T-helper 2 cell (primary cell): ENCODE results near the gene GNA15.
A peak's percentile ranks its signal among the peaks of the same experiment; 100 is the strongest.
"Not testable (repeated sequence)": the region's sequence is repeated elsewhere in the genome, so short reads cannot be mapped to it uniquely, and the experiment has no call there.

ENCODE experiments used
- DNase-seq, 5 experiments: peaks; one replicate each; pipeline versions ENCODE4 v3.0.0 to v3.0.0-alpha.2; 2012 to 2022
- total RNA-seq, 2 donors: gene quantifications; one replicate each; lab custom pipeline; 2026; lab: John Stamatoyannopoulos, UW

The GNA15 gene, protein sequence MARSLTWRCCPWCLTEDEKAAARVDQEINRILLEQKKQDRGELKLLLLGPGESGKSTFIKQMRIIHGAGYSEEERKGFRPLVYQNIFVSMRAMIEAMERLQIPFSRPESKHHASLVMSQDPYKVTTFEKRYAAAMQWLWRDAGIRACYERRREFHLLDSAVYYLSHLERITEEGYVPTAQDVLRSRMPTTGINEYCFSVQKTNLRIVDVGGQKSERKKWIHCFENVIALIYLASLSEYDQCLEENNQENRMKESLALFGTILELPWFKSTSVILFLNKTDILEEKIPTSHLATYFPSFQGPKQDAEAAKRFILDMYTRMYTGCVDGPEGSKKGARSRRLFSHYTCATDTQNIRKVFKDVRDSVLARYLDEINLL
- total RNA-seq: 8.0 to 37.7 reads per million in 2 donors

DNA sequence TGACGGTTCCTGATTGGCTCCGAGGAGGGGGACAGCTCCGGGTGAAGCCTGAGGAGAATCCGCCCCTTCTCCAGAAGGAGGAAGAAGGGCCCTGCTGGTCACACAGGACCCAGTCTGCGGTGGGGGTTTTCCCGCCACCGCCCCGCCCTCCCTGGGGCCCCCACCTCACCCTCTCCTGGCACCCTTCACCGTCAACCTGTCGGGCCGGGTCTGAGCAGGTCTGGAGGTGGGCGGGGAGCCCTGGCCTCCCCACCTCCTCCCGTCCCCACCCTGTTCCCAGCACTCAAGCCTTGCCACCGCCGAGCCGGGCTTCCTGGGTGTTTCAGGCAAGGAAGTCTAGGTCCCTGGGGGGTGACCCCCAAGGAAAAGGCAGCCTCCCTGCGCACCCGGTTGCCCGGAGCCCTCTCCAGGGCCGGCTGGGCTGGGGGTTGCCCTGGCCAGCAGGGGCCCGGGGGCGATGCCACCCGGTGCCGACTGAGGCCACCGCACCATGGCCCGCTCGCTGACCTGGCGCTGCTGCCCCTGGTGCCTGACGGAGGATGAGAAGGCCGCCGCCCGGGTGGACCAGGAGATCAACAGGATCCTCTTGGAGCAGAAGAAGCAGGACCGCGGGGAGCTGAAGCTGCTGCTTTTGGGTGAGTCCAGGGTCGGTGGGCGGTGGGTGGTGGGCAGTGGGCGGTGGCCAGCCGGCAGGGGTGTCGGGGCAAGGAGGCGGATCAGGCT lies at the start of gene GNA15:
Gene GNA15, plus strand, starts transcription at position 73 of the 723 bp plus-strand sequence. Its CDS starts 418 bp downstream, at position 491.
- peak in 4 of 5 experiments; percentile 30 to 77 (median 36) for DNase-seq

DNA sequence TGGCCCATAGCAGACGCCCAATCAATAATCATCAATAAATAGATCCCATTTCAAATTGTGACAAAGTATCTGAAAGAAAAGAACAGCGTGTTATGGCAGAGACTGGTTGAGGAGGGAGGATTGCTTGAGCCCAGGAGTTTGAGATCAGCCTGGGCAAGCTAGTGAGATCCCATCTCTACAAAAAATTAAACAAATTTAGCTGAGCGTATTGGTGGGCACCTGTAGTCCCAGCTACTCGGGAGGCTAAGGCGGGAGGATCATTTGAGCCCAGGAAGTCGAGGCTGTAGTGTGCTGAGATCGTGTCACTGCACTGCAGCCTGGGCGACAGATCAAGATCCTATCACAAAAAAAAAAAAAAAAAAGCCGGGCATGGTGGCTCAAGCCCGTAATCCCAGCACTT lies 48.1 kb upstream of the GNA15 start:
- no peak for DNase-seq

DNA sequence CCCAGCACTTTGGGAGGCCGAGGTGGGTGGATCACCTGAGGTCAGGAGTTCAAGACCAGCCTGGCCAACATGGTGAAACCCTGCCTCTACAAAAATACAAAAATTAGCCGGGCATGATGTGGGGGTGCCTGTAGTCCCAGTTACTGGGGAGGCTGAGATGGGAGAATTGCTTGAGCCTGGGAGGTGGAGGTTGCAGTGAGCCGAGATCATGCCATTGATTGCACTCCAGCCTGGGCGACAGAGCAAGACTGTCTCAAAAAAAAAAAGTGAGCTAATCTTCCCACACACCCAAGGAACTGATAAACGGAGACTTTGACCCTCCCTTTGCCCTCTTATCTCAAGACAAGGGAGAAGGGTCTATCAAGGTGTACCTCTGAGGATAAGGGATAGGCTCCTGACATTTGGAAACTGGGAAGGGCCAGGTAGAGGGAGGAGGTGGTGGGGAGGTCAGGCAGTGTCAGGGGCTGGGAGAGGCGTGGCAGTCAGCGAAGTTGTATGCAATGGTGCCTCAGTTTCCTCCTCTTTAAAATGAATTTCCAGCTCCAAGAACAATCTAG lies 46.5 kb upstream of the GNA15 start:
- DNase-seq: not testable (repeated sequence)

DNA sequence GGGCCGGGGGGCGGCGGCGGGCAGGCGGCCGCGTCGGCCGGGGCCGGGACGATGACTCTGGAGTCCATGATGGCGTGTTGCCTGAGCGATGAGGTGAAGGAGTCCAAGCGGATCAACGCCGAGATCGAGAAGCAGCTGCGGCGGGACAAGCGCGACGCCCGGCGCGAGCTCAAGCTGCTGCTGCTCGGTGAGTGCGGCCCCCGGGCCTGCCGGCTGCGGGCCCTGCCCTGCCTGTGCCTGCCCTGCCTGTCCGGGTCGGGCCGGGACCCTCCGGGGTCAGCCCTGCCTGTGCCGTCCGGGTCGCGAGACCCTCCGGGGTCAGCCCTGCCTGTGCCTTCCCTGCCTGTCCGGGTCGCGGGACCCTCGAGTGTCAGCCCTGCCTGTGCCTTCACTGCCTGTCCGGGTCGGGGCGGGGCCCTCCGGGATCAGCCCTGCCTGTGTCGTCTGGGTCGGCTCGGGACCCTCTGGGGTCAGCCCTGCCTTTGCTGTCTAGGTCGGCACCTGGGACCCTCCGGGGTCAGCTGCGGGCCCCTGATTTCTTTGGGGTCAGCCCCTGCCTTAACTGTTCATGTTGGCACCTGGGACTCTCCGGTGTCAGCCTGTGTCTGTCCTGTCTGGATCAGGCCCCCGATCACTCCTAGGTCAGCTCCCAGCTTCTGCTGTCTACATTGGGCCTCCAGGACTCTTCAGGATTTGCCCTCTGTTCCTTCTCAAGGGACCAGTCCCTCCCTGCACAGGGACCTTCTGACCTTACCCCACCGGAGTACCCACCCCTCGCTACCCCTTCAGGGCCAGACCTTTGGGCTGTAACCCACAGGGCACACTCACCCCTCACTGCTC lies 41.0 kb upstream of the GNA15 start:
- peak in 1 of 5 experiments; percentile 56 for DNase-seq

DNA sequence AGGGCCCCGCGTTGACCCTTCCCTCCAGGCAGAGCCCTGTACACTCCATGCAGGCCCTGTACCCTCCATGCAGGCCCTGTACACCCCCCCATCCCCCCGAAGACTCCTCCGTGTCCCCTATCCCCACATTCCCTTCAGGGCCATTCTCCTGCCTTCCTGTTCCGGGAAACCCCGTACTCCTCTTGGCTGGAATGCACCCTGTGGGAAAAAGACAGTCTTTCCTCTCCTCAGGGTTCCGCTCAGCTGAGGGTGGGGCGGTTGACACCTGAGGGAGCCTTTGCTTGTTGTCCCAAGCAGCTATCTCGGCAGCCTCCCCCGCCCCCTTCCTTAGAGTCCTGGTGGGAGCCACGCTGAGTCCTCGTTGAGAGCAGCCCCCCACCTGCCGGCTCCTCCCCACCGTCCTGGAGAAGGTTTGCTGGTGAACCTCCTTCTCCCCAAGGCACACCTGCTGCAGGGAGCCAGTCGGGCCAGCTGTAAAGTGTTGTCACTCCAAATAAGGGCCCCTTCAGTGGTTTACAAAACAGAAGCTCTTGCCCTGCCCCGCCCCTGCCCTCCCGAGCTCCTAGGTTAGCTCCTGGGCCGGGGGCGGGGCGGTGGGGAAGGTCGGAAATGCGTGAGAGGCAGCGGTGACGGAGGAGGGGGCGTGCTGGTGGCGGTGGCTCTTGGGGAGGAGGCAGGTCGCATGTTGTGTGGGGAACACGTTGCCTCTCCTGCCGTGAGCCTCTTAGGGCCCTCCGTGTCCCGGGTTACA lies 40.2 kb upstream of the GNA15 start:
- peak; percentile 14 to 67 (median 51) for DNase-seq

DNA sequence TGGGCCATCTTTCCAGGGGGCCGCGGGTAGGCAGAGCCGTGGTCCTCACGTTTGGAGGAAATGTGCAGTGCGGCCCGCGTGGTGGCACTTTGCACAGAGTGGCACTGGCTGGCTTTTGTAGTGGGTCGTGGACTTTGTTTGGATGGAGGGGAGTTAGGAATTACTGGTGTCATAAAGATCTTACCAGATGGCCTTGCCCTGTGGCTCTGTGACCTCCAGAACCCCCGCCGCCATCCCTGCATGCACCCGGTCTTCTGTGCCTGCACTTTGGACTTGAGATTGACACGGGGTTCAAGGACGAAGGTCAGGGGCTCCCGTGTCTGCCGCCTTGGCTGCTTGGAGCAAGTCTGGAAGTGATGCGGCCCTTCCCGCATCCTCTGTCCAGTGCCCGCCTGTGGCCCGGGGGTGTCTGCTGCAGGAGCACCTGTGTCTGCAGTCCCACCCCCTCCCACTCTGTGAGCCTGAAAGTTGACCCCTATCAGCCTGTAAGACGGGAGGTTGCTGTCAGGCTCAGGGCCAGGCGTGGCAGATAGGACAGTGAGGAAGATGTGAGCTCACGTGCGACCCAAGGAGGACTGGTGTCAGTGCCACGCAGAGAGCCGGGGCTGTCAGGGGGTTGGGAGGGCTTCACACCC lies 39.4 kb upstream of the GNA15 start:
- DNase-seq: no peak

DNA sequence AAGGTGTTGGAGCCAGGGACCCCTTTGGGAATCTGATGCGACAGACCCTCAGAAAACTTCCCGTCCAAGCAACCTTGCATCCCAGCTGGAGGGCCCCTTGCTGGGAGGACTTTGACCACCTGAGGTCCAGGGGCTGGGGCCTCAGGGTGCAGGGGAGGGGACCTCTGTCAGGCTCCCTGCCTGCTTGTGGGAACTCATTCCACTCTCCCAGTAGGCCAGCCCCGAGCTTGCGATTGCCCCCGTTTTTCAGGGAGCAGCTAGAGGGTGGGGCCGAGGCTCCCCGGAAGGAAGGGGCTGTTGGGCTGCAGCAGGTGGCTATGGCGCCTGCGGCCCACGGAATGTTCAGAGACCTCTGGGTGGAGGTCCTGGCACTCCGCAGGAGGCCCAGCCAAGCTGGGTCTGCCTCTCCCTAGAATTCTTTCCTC lies 38.9 kb upstream of the GNA15 start:
- no peak for DNase-seq

DNA sequence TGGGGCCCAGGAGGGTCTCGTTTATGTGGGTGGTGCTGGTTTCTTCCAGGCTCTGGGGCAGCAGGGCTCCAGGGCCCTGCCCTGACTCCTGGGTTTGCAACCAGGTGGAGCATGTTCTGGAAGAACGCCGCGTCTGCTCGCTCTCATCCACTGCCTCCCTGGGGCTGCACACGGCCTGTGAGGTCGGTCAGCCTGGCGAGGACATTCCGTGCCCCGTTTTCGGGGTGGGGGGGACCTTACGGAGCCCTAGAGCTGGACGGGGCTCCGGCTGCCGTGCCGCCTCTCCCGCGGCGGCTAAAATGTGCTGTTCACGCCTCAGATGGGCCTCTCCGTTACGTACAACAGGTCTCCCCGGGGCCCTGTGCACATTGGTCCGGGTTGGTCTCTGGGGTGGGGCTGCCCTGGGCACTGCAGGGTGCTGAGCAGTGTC lies 38.4 kb upstream of the GNA15 start:
- DNase-seq: no peak

DNA sequence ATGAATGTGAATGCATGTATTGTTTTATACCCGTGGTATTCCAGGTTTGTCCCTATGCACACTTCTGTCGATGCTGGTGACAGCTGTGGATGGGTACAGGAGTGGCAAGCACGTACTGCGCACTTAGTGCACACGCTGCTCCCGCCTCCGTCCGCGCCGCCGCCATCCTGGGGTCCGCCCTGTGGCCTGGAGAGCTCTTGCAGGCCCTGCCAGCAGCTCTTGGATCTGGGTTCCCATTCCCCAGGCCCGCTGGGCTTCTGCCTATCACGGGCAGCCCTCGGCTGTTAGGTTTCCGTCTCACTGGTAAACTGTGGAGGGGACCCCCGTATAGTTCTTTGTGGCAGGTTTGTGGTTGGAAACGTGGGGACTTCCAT lies 37.7 kb upstream of the GNA15 start:
- DNase-seq: no peak

DNA sequence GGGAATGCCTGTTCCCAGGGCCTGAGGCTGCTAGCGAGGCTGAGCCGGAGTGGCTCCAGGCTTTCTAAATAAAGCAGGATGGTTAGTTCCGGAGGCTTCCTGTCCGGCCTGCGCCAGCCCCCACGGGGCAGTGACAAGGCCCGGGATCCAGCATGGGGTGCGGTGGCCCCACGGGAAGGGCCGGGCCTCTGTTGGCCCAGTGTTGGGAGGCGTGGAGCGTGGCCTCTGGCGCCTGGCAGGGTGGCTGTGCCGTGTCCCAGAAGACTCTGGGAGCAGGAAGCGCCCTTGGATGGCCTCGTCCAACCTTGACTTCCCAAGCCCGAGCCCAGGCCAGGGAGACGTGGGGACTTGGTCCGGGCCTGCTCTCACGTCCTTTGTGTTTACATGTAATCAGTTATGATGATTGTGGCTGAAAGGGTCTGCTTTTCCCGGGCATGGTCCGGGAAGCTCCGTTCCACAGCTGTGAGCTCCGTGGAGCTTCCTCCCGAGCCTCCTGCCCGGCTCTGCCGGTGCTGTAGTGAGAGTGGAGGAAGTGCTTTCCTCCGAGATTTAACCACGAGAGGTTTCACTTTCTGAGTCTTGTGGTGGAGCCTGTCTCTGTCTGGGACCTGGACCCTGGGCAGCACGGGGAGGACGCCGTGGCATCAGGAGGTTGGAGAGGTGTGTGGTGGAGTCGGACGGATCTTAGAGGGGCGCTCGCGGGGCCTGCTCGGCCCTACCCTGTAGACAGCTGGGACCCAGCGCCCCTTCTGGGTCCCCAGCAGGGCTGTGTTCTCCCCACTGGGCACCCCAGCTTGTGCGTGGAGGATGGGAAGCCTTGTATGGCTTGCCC lies 37.1 kb upstream of the GNA15 start:
- peak in 1 of 5 experiments; percentile 41 for DNase-seq

DNA sequence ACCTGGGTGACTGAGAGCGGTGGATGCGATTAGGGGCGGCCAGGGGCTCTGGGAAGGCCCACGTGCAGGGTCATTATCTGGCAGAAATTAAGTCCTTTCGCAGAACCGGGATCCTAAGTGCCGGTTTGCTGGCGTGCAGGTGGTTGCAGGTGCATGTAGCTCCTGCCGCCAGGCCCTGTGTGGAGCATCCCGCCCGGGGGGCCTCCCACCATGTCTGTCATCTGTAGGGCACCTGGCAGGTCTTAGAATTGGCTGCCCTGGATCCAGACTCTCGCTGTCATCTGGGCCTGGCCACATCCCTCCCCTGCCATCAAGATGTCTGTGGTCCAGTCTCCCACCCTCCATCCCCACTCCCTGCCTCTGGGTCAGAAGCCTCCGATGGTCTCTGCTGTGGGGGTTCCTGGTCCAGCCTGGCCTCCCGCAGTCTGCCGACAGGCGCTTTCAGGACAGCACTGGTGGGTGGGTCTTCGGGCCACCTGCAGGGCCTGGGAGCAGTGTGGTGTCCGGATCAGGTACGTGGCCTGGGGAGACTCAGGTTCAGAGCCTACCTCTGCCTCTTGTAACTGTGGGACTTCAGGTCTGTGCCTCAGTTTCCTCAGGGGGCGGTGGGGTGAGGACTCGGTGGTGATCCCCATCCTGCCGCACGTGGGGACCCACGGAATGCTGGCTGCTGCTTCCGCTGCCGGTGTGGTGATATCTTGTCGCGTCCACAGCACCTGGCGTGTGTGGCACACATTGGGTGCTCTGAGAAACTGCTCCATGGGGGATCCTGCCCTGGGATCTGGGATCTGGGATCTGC lies 36.3 kb upstream of the GNA15 start:
- DNase-seq: no peak

DNA sequence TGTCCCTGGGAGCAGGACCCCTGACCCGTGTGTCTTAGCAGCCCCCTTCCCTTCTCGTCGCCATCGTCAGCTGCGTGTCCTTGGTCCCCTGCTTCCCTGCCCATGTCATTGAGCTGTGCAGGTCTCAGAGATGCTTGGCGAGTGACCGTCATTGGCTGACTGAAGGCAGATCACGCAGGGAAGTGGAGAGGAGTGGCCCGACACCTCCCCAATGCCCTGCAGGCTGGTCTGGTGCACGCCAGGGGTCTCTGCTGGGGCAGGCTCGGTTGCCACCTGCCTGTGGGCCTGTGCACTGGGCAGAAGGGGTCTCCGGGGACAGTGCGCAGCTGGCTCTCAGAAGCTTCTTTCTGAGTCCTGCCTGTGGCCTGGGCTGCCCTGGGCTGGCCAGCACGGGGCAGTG lies 35.5 kb upstream of the GNA15 start:
- DNase-seq: no peak

DNA sequence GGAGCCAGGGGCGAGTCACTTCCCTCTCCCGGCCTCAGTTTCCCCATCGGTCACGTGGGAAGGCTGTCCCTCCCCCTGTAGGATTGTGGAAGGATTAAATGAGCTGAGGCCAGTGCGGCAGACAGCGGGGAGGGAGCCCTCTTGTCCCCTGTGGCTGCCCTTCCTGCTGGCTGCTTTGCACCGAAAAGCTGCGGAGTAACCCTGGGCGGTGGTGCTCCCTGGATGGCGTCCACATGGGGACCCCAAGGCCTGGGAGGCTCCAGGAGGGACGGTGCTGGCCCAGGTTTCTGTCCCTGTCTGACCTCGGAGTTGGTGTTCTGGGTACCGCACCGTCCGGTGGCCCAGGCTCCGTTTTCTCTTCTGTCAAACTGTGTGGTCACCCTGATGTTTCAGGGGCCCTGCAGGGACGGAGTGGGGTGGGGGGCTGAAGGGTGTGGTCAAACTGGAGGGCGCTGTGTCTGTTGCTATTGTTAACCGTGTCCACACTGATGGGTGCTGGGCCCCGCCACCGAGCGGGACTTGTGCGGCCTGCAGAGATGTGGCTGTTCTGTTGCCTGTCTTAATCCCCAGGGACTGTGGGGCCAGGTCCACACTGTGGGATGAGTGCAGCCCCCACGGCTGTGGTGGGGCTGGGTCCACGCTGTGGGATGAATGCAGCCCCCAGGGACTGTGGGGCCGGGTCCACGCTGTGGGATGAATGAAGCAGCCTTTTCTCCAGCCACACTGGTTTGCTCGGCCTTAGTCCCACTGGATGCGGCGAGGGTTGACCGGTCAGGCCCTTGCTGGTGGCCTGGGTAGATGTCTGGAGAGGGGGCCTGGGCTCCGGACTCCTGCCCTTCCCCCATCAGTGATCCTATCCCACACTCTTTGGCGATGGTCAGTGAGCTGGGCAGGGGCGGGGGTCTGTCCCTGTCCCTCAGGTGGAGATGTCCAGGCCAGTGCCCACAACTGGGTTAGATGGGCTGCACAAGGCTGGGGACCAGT lies 34.8 kb upstream of the GNA15 start:
- DNase-seq: no peak

DNA sequence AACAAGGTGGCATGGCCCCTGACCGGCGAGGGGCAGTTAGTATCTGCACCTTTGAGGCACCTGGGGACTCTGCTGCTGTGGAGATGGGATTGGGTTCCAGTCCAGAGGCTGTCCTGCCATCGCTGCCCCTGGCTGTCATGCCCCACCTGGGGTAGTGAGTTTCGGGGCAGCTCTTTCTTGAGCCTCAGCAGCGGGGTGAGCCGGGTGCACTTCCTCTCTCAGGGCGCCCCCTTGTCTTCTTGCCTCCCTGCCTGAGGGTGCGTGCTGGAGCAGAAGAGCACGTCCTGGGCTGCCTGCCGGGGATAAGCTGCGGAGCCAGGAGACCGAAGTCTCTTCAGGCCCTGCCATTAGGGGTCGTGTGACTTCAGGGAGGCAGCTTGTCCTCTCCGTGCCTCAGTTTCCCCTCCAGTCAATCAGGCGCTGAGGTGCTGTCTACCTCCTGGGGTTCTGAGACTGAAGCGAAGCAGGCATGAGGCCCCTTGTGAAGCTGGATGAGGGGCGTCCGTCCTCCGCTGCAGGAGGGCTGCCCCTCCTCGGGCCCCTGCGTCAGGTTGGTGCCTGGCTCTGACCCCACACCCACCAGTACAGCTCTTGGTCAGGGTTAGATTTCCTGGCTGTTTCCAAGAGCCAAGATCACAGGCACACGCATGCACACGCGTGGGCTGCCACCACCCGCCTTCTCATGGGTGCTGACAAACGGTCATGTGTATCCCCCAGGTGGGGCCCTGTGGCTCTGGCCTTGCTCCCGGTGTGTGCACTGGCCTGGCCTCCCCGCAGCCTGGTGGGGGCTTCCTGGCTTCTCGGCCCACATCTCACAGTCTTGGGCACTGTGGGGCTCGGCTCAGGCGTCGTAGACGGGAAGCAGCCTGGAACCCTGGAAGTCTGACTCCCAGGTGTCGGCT lies 33.3 kb upstream of the GNA15 start:
- no peak for DNase-seq

DNA sequence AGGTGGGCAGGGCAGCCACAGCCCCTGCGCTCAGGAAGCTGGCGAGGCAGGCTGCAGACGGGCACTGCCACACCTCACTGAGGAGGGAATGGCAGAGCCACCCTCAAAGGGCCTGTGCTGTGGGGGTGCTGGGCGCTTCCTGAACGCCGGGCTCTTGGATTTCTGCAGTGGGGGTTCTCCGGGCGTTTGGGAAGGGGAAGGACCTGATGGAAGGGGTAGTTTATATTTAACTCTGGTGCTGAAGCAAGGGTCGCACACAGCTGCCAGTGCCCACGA lies 31.2 kb upstream of the GNA15 start:
- DNase-seq: no peak

DNA sequence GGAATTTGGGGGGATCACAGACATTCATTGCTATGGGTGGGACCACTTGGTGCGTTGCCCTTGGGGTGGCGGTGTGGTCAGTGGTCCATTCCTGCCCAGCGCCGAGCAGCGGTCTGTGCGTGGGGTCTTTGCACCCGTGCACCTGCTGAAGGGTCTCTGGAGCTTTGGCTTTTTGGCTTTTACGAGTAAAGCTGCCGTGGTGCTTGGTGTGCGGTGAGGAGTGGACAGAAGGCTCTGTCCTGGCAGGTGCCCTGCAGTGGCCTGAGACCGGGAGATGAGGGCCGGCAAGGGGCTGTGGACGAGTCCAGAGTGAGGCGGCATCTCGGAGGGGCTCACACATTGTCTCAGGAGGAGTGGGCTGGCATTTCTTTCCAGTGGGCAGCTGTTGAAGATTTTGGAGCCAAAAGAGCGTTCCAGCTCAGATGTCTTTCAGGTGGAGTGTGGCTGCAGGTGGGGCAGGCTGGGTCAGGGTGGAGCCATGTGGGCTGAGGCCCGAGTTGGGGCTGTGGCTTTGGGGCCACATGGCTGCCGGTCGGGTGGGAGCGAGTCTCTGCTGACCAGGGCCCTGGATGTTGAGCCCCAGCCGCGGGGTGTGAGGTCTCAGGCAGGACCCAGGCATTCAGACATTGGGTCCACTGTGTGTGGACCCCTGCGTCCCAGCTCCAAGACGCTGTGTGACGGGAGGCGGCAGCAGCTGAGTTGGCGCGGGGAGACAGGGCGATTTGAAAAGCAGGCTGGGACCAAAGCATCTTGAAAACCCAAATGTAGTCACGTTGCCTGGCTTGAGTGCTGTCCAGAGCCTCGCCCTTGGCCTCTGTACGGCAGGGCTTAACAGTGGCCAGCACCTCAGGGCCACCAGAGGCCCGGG lies 30.0 kb upstream of the GNA15 start:
- DNase-seq: no peak
